Heart left ventricle (tissue), 16 donors: ENCODE data around the gene ARL10. TPM values are rescaled to one million over a fixed set of nuclear protein-coding genes. Genes with fewer than 3 reads are reported as not detected.

Source experiments
- ATAC-seq, 4 donors: fragments of 200-7000 bp; cut with Tn5 transposase; one replicate each; pipeline ENCODE4 v1.9.1; 2020 to 2022; ENCODE audit warnings: moderate library complexity in 4 of 4, mild to moderate bottlenecking in 3 of 4, moderate number of reproducible peaks in 1 of 4
- DNase-seq, 5 donors: peaks; one replicate each; pipeline ENCODE4 v3.0.0-alpha.2; 2020
- H3K27ac ChIP-seq, 12 donors: fragments of 200-600 bp; sonication (generic) in 4 of 12; one replicate each; pipeline versions ENCODE4 v1.5.0 to v1.8.0; 2016 to 2022; ENCODE audit warnings: mild to moderate bottlenecking in 2 of 12
- H3K27me3 ChIP-seq, 9 donors: fragments of 200-600 bp; sonication (generic) in 2 of 9; one replicate each; pipeline versions ENCODE4 v1.5.1 to v1.8.0; 2016 to 2022; ENCODE audit warnings: mild to moderate bottlenecking in 3 of 9
- H3K36me3 ChIP-seq, 9 donors: fragments of 200-600 bp; sonication (generic) in 2 of 9; one replicate each; pipeline versions ENCODE4 v1.5.0 to v1.8.0; 2018 to 2022; ENCODE audit warnings: mild to moderate bottlenecking in 2 of 9
- H3K4me1 ChIP-seq, 12 donors: fragments of 200-600 bp; sonication (generic) in 4 of 12; one replicate each; pipeline versions ENCODE4 v1.5.0 to v1.8.0; 2016 to 2022; ENCODE audit warnings: mild to moderate bottlenecking in 3 of 12
- H3K4me3 ChIP-seq, 12 donors: fragments of 200-600 bp; sonication (generic) in 4 of 12; one replicate each; pipeline versions ENCODE4 v1.5.0 to v1.8.0; 2017 to 2022; ENCODE audit warnings: mild to moderate bottlenecking in 9 of 12, moderate library complexity in 4 of 12
- H3K9me3 ChIP-seq, 12 donors: fragments of 200-600 bp; sonication (generic) in 4 of 12; one replicate each; pipeline versions ENCODE4 v1.5.0 to v1.8.0; 2016 to 2022; ENCODE audit warnings: mild to moderate bottlenecking in 1 of 12
- CTCF ChIP-seq, 12 donors: fragments of 200-600 bp; sonication (generic) in 4 of 12; IDR thresholded peaks; one replicate each; pipeline versions ENCODE4 v1.5.0 to v1.8.0; 2018 to 2022; ENCODE audit warnings: antibody characterized with exemption in 12 of 12, mild to moderate bottlenecking in 5 of 12
- POLR2A ChIP-seq, 2 donors: fragments of 450-650 bp; IDR thresholded peaks; one replicate each; pipeline ENCODE4 v1.6.1; 2017; ENCODE audit warnings: antibody characterized with exemption in 2 of 2, mild to moderate bottlenecking in 2 of 2, moderate library complexity in 2 of 2
- WGBS, 4 donors: extraction: QIAGEN DNeasy Blood & Tissue Kit in 2 of 4; methylation state at CpG; one replicate each; pipeline versions ENCODE4 v1.1.5 to v1.1.7; 2013 to 2018; 5-methylcytosine and 5-hydroxymethylcytosine counted together
- intact Hi-C, 10 donors: fragments of 100-400 bp; cut with DNase I; formaldehyde crosslinking; loops; one replicate each; pipeline versions ENCODE4 v1.11.1 to v1.14.2; 2022
- polyA plus RNA-seq, 2 donors: library from polyadenylated mRNA; stranded (reverse); fragments of 200-250 nt; gene quantifications; one replicate each; pipeline ENCODE4 v1.2.3, GENCODE V29; 2013
- total RNA-seq, 9 donors: library from RNA; depleted of rRNA in 2 of 9; stranded (reverse); fragments of >200 nt in 2 of 9; fragmentation: NEBNext Ultra II Directional in 3 of 9; extraction: Animal tissue kit (Norgen Biotek cat#: 25700) in 3 of 9; gene quantifications; one replicate each; pipeline versions ENCODE4 v1.1.0 to v1.2.4, GENCODE V29; 2016 to 2023
- donor health status: ischemic (EF 13 %, LVEDD 7.1; RV severe dilation, severe dysfunction).
- donor health status: healthy with polysubstance abuse.
- donor health status: DM: no; HTN: yes; CAD: no.
- donor health status: DM: no; HTN: no; CAD: no.
- donor health status: ischemic (EF 25% LVEDD 6.9; RV normal size, moderate dysfunction).
- donor health status: ischemic (EF 25% LVEDD 5.7; RV mildly dilated, moderate dysfunction).
- donor health status: healthy.
- donor health status: DM: yes; HTN: yes; CAD: no.
- donor health status: ischemic (EF 35%, LVEDD 5.7; RV mildly dilated, moderate dysfunction).
- donor health status: nonischemic (EF 11% LVEDD 7.7; RV severe dilation, severe dysfunction).
- donor health status: DM: yes; HTN: yes; CAD: no.
- donor health status: PGD.
- donor health status: ischemic (EF 29% LVEDD 5.4; RV normal size, mild dysfunction).
- donor health status: nonischemic (EF 23%, LVEDD 6.1; RV moderate dilation, normal function).

The ARL10 gene
- total and polyA plus RNA-seq, 11 donors, result 1.5 to 8.1 (median 5.4) TPM

- H3K27ac ChIP-seq, result peak overlapping the region in 8 of 12 donors; percentile 83 to 94 (median 86)
- intact Hi-C loops, result loop anchor here in 1 of 10 donors (10.0 kb wide), 1 partner anchor 152 kb away; the partner anchor contains the start of gene RNF44
- DNase-seq (no peak), ATAC-seq (no peak)
- TF ChIP-seq POLR2A (IDR thresholded peaks at IDR 0.05), result no peak
- TF ChIP-seq CTCF (IDR thresholded peaks at IDR 0.05), result no peak
- peaks cover 3 to 32% (median 17%) of the 10 kb centered on the region in 12 donors for H3K4me1 ChIP-seq
- peaks cover 0 to 53% (median 39%) of the 10 kb centered on the region in 9 donors for H3K36me3 ChIP-seq
- 80 to 93% (median 85%) methylated on average over 3 of the region's 3 CpGs for WGBS, 4 donors
- no peaks in the 10 kb centered on the region for H3K9me3 ChIP-seq
- H3K27me3 ChIP-seq, result no peaks in the 10 kb centered on the region
- no peak overlapping the region for H3K4me3 ChIP-seq
These were observed 17.4 kb downstream of the ARL10 start for GRCh38 chr5:176382721-176383120.

- Histone ChIP-seq H3K9me3 (no peaks in the 10 kb centered on the region), H3K4me3 (no peak overlapping the region), H3K27me3 (no peaks in the 10 kb centered on the region), H3K4me1 (peaks cover 3 to 38% (median 20%) of the 10 kb centered on the region in 12 donors), H3K27ac (peak overlapping the region in 3 of 12 donors; percentile 4 to 86 (median 46)), H3K36me3 (peaks cover 0 to 53% (median 39%) of the 10 kb centered on the region in 9 donors)
- DNase-seq (peak in 1 of 5 donors; percentile 37), ATAC-seq (no peak)
- 70 to 78% (median 75%) methylated on average over 15 of the region's 15 CpGs for WGBS, 4 donors
- TF ChIP-seq CTCF (IDR thresholded peaks at IDR 0.05) (no peak), POLR2A (IDR thresholded peaks at IDR 0.05) (no peak)
- intact Hi-C loops, result loop anchor here in 1 of 10 donors (10.0 kb wide), 1 partner anchor 151 kb away; the partner anchor contains the start of gene RNF44
These were observed 18.1 kb downstream of the ARL10 start for GRCh38 chr5:176383248-176383905.

GRCh38 chr5:176383961-176384360, 18.7 kb downstream of the ARL10 start:
- intact Hi-C loops, result loop anchor here in 1 of 10 donors (10.0 kb wide), 1 partner anchor 151 kb away; the partner anchor contains the start of gene RNF44
- Histone ChIP-seq H3K36me3 (peaks cover 0 to 53% (median 39%) of the 10 kb centered on the region in 9 donors), H3K27me3 (no peaks in the 10 kb centered on the region), H3K4me3 (no peak overlapping the region), H3K27ac (peak overlapping the region in 1 of 12 donors; percentile 46), H3K4me1 (peaks cover 3 to 38% (median 20%) of the 10 kb centered on the region in 12 donors), H3K9me3 (no peaks in the 10 kb centered on the region)
- ATAC-seq (no peak), DNase-seq (no peak)
- TF ChIP-seq POLR2A (IDR thresholded peaks at IDR 0.05), result no peak
- TF ChIP-seq CTCF (IDR thresholded peaks at IDR 0.05), result no peak
- WGBS, 4 donors, result 76 to 92% (median 86%) methylated on average over 9 of the region's 9 CpGs

GRCh38 chr5:176384366-176384930, 19.2 kb downstream of the ARL10 start:
- DNase-seq (peak in 1 of 5 donors; percentile 11), ATAC-seq (no peak)
- Histone ChIP-seq H3K4me1 (peaks cover 3 to 41% (median 21%) of the 10 kb centered on the region in 12 donors), H3K4me3 (no peak overlapping the region), H3K27me3 (no peaks in the 10 kb centered on the region), H3K27ac (no peak overlapping the region), H3K36me3 (peaks cover 0 to 53% (median 39%) of the 10 kb centered on the region in 9 donors), H3K9me3 (no peaks in the 10 kb centered on the region)
- TF ChIP-seq CTCF (IDR thresholded peaks at IDR 0.05) (no peak), POLR2A (IDR thresholded peaks at IDR 0.05) (no peak)
- whole genome bisulfite sequencing, 4 donors, result 87 to 90% (median 88%) methylated on average over 8 of the region's 8 CpGs
- intact Hi-C loops, result loop anchor here in 1 of 10 donors (10.0 kb wide), 1 partner anchor 150 kb away; the partner anchor contains the start of gene RNF44
